Panc1 (cell line): ENCODE measurements around the gene MUC15.

ENCODE experiments used
- POLR2AphosphoS5 ChIP-seq: IDR thresholded peaks from 2 replicates; pipeline ENCODE4 v1.6.1; 2012; ENCODE audit warnings: mild to moderate bottlenecking, low read depth, low read length, moderate library complexity
- SIN3A ChIP-seq: IDR thresholded peaks from 2 replicates; pipeline ENCODE4 v1.6.1; 2012; ENCODE audit warnings: low read depth, mild to moderate bottlenecking, low read length, moderate library complexity, borderline replicate concordance; ENCODE audit not compliant: insufficient read depth
- TCF7L2 ChIP-seq: IDR thresholded peaks from 2 replicates; pipeline ENCODE4 v1.6.1; 2011; ENCODE audit warnings: mild to moderate bottlenecking, low read depth, low read length, inconsistent platforms
- TF ChIP-seq, protein P1 (sequence below): fragments of 450-650 bp; IDR thresholded peaks from 2 replicates; pipeline ENCODE4 v1.5.1; 2017; ENCODE audit warnings: mild to moderate bottlenecking
- TF ChIP-seq, protein P2 (sequence below), 2 experiments: IDR thresholded peaks; 2 replicates each; pipeline ENCODE4 v1.6.1; 2011 to 2012; ENCODE audit warnings: low read depth in 2 of 2, control low read depth in 1 of 2, low read length in 1 of 2, mild to moderate bottlenecking in 1 of 2, moderate library complexity in 1 of 2; ENCODE audit not compliant: insufficient read depth in 1 of 2

DNA sequence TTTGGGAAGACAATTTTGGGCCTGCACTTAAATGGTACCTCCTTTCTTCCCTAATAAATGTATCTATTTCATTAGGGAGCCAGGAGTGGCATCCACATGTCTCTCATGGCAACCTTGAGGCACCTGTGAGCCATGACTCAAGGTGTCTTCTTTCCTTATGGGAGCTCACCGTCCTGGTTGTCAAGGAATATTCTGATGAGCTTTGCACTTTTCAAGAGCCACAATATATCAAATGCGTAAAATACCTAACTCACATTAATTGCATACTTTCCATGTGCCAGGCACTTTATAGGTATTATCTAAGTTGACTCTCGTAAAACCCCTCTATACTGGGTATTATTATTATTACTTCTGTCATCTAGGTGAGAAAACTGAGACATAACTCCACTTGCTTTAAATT, 32.5 kb downstream of the MUC15 start:
- TF ChIP-seq POLR2AphosphoS5: no peak
- TF ChIP-seq, protein P1, sequence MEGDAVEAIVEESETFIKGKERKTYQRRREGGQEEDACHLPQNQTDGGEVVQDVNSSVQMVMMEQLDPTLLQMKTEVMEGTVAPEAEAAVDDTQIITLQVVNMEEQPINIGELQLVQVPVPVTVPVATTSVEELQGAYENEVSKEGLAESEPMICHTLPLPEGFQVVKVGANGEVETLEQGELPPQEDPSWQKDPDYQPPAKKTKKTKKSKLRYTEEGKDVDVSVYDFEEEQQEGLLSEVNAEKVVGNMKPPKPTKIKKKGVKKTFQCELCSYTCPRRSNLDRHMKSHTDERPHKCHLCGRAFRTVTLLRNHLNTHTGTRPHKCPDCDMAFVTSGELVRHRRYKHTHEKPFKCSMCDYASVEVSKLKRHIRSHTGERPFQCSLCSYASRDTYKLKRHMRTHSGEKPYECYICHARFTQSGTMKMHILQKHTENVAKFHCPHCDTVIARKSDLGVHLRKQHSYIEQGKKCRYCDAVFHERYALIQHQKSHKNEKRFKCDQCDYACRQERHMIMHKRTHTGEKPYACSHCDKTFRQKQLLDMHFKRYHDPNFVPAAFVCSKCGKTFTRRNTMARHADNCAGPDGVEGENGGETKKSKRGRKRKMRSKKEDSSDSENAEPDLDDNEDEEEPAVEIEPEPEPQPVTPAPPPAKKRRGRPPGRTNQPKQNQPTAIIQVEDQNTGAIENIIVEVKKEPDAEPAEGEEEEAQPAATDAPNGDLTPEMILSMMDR: no peak
- TF ChIP-seq, protein P2, sequence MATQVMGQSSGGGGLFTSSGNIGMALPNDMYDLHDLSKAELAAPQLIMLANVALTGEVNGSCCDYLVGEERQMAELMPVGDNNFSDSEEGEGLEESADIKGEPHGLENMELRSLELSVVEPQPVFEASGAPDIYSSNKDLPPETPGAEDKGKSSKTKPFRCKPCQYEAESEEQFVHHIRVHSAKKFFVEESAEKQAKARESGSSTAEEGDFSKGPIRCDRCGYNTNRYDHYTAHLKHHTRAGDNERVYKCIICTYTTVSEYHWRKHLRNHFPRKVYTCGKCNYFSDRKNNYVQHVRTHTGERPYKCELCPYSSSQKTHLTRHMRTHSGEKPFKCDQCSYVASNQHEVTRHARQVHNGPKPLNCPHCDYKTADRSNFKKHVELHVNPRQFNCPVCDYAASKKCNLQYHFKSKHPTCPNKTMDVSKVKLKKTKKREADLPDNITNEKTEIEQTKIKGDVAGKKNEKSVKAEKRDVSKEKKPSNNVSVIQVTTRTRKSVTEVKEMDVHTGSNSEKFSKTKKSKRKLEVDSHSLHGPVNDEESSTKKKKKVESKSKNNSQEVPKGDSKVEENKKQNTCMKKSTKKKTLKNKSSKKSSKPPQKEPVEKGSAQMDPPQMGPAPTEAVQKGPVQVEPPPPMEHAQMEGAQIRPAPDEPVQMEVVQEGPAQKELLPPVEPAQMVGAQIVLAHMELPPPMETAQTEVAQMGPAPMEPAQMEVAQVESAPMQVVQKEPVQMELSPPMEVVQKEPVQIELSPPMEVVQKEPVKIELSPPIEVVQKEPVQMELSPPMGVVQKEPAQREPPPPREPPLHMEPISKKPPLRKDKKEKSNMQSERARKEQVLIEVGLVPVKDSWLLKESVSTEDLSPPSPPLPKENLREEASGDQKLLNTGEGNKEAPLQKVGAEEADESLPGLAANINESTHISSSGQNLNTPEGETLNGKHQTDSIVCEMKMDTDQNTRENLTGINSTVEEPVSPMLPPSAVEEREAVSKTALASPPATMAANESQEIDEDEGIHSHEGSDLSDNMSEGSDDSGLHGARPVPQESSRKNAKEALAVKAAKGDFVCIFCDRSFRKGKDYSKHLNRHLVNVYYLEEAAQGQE (IDR thresholded peaks at IDR 0.05; ENCODE audit: insufficient read depth in 1 of 2, low read depth in 2 of 2, low read length in 1 of 2): no peak
- no peak for TF ChIP-seq TCF7L2
- TF ChIP-seq SIN3A: no peak
